Liver (tissue), 9 donors: ENCODE measurements around the gene MS4A4E. TPM values are rescaled to one million over a fixed set of nuclear protein-coding genes. Genes with fewer than 3 reads are reported as not detected.

Experiments
- DNase-seq: peaks from one replicate; pipeline ENCODE4 v3.0.0-alpha.2; 2017; ENCODE audit warnings: low spot score
- H3K27ac ChIP-seq, 2 donors: one replicate each; pipeline ENCODE4 v1.7.0; 2013; ENCODE audit warnings: inconsistent platforms in 2 of 2, low read length in 2 of 2, control low read depth in 1 of 2, low read depth in 1 of 2, mild to moderate bottlenecking in 1 of 2
- H3K27me3 ChIP-seq, 4 donors: one replicate each; pipeline versions ENCODE4 v1.6.1 to v1.7.0; 2013; ENCODE audit warnings: low read length in 3 of 4, inconsistent platforms in 1 of 4, mild to moderate bottlenecking in 1 of 4, moderate library complexity in 1 of 4; ENCODE audit not compliant: control insufficient read depth in 4 of 4, insufficient read depth in 4 of 4
- H3K36me3 ChIP-seq, 4 donors: one replicate each; pipeline versions ENCODE4 v1.6.1 to v1.7.0; 2013; ENCODE audit warnings: low read length in 3 of 4, mild to moderate bottlenecking in 3 of 4, low read depth in 1 of 4, moderate library complexity in 1 of 4; ENCODE audit not compliant: control insufficient read depth in 4 of 4, insufficient read depth in 3 of 4
- H3K4me1 ChIP-seq, 4 donors: one replicate each; pipeline versions ENCODE4 v1.6.1 to v1.7.0; 2013; ENCODE audit warnings: low read length in 3 of 4, mild to moderate bottlenecking in 3 of 4, moderate library complexity in 1 of 4; ENCODE audit not compliant: control insufficient read depth in 4 of 4, insufficient read depth in 4 of 4
- H3K4me3 ChIP-seq, 3 donors: one replicate each; pipeline versions ENCODE4 v1.6.1 to v1.7.0; 2013; ENCODE audit warnings: low read length in 3 of 3, control low read depth in 1 of 3, low read depth in 1 of 3, mild to moderate bottlenecking in 1 of 3
- H3K9ac ChIP-seq, 2 donors: one replicate each; pipeline ENCODE4 v1.7.0; 2013; ENCODE audit warnings: low read length in 2 of 2, mild to moderate bottlenecking in 2 of 2, moderate library complexity in 2 of 2, control low read depth in 1 of 2, low read depth in 1 of 2
- H3K9me3 ChIP-seq, 4 donors: one replicate each; pipeline versions ENCODE4 v1.6.1 to v1.7.0; 2013; ENCODE audit warnings: low read length in 3 of 4; ENCODE audit not compliant: control insufficient read depth in 4 of 4
- CTCF ChIP-seq: fragments of 150-350 bp; IDR thresholded peaks from 2 replicates; pipeline ENCODE4 v1.5.1; 2017; ENCODE audit warnings: improper control_type of control experiment, low read depth, low read length; ENCODE audit not compliant: missing input control
- EGR1 ChIP-seq, 2 donors: IDR thresholded peaks; 2 replicates each; pipeline ENCODE4 v1.6.1; 2016 to 2018; ENCODE audit warnings: antibody characterized with exemption in 2 of 2, low read depth in 2 of 2
- FOXA1 ChIP-seq: IDR thresholded peaks from 2 replicates; pipeline ENCODE4 v1.6.1; 2016; ENCODE audit warnings: antibody characterized with exemption
- FOXA2 ChIP-seq: IDR thresholded peaks from 2 replicates; pipeline ENCODE4 v1.6.1; 2016; ENCODE audit warnings: antibody characterized with exemption
- HNF4A ChIP-seq, 2 donors: conservative IDR thresholded peaks; 2 replicates each; pipeline ENCODE4 v1.6.1; 2016; ENCODE audit warnings: antibody characterized with exemption in 2 of 2, mild to moderate bottlenecking in 2 of 2
- HNF4G ChIP-seq: IDR thresholded peaks from 2 replicates; pipeline ENCODE4 v1.6.1; 2016; ENCODE audit warnings: antibody characterized with exemption
- JUND ChIP-seq, 2 donors: IDR thresholded peaks; 2 replicates each; pipeline ENCODE4 v1.6.1; 2016; ENCODE audit warnings: antibody characterized with exemption in 2 of 2
- MAX ChIP-seq: IDR thresholded peaks from 2 replicates; pipeline ENCODE4 v1.6.1; 2016; ENCODE audit warnings: antibody characterized with exemption
- RAD21 ChIP-seq, 2 donors: IDR thresholded peaks; 2 replicates each; pipeline ENCODE4 v1.6.1; 2016; ENCODE audit warnings: antibody characterized with exemption in 2 of 2, mild to moderate bottlenecking in 2 of 2
- RXRA ChIP-seq, 2 donors: IDR thresholded peaks; 2 replicates each; pipeline ENCODE4 v1.6.1; 2017 to 2018; ENCODE audit warnings: antibody characterized with exemption in 2 of 2, mild to moderate bottlenecking in 1 of 2
- SP1 ChIP-seq: IDR thresholded peaks from 2 replicates; pipeline ENCODE4 v1.6.1; 2018; ENCODE audit warnings: antibody characterized with exemption, mild to moderate bottlenecking
- TAF1 ChIP-seq: conservative IDR thresholded peaks from 2 replicates; pipeline ENCODE4 v1.6.1; 2016; ENCODE audit warnings: antibody characterized with exemption, mild to moderate bottlenecking
- ZBTB33 ChIP-seq: IDR thresholded peaks from 2 replicates; pipeline ENCODE4 v1.6.1; 2016; ENCODE audit warnings: antibody characterized with exemption
- WGBS: extraction: QIAGEN DNeasy Blood & Tissue Kit; methylation state at CpG from one replicate; pipeline ENCODE4 v1.1.7; 2013; 5-methylcytosine and 5-hydroxymethylcytosine counted together
- polyA plus RNA-seq, 2 donors: library from polyadenylated mRNA; stranded (reverse) in 1 of 2; unstranded in 1 of 2; fragments of 200-250 nt in 1 of 2; fragments of >200 nt in 1 of 2; fragmentation: Nextera tagmentation in 1 of 2; extraction: Ambion mirVana in 1 of 2; gene quantifications; one replicate each; pipeline versions ENCODE4 v1.2.1 to v1.2.3, GENCODE V29; 2013 to 2015
- total RNA-seq, 2 donors: library from RNA; depleted of rRNA; stranded (reverse); fragments of >200 nt; gene quantifications; one replicate each; pipeline ENCODE4 v1.2.3, GENCODE V29; 2014
- TF ChIP-seq, protein P1 (sequence below): IDR thresholded peaks from 2 replicates; pipeline ENCODE4 v1.6.1; 2016; ENCODE audit warnings: antibody characterized with exemption
- TF ChIP-seq, protein P2 (sequence below): IDR thresholded peaks from 2 replicates; pipeline ENCODE4 v1.6.1; 2016; ENCODE audit warnings: antibody characterized with exemption, mild to moderate bottlenecking
- donor health status: healthy.
- donor health status: healthy.
- donor health status: healthy.
- donor health status: healthy.
- donor health status: healthy.

Gene MS4A4E
- total and polyA plus RNA-seq, 4 donors, result 0.23 to 2.1 (median 0.78) TPM

DNA sequence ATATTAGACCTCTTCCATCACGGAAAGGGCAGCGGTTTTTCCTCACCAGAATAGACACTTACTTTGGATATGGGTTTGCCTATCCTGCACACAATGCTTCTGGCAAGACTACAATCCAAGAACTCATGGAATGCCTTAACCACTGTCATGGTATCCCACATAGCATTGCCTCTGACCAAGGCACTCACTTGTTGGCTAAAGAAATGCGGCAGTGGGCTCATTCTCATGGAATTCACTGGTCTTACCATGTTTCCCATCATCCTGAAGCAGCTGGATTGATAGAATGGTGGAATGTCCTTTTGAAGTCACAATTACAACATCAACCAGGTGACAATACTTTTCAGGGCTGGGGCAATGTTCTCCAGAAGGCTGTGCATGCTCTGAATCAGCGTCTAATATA, 20.8 kb downstream of the MS4A4E start:
- H3K27me3 ChIP-seq, result no peaks in the 10 kb centered on the region
- no peak for TF ChIP-seq FOXA2
- TF ChIP-seq JUND (IDR thresholded peaks at IDR 0.05), result no peak
- TF ChIP-seq FOXA1, result no peak
- no peak for TF ChIP-seq ZBTB33
- H3K36me3 ChIP-seq, result no peaks in the 10 kb centered on the region
- no peak overlapping the region for H3K27ac ChIP-seq
- no peak overlapping the region for H3K4me3 ChIP-seq
- H3K9ac ChIP-seq, result no peak overlapping the region
- H3K9me3 ChIP-seq, result no peaks in the 10 kb centered on the region
- 81% methylated on average over 4 of the region's 4 CpGs for WGBS
- H3K4me1 ChIP-seq, result no peaks in the 10 kb centered on the region
- no peak for DNase-seq

DNA sequence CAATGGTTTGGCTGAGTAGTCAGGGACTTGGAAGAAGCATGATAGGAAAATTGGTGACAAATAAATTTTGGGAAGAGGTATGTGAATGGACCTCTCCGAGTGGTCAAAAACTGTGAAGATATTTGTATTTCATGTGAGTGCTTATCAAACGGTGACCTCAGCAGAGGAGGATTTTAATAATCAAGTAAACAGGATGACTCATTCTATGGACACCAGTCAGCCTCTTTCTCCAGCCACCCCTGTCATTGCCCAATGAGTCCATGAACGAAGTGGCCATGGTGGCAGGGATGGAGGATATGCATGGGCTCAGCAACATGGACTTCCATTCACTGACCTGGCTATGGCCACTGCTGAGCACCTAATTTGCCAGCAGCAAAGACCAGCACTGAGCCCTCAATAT, 21.2 kb downstream of the MS4A4E start:
- H3K9me3 ChIP-seq, result no peaks in the 10 kb centered on the region
- H3K36me3 ChIP-seq, result no peaks in the 10 kb centered on the region
- H3K4me1 ChIP-seq, result no peaks in the 10 kb centered on the region
- 73% methylated on average over 3 of the region's 3 CpGs for WGBS
- no peak overlapping the region for H3K4me3 ChIP-seq
- no peak overlapping the region for H3K27ac ChIP-seq
- no peak for DNase-seq
- no peak for TF ChIP-seq SP1
- no peak for TF ChIP-seq CTCF
- TF ChIP-seq, protein P1, sequence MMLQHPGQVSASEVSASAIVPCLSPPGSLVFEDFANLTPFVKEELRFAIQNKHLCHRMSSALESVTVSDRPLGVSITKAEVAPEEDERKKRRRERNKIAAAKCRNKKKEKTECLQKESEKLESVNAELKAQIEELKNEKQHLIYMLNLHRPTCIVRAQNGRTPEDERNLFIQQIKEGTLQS, result no peak
- no peak overlapping the region for H3K9ac ChIP-seq
- H3K27me3 ChIP-seq, result no peaks in the 10 kb centered on the region

DNA sequence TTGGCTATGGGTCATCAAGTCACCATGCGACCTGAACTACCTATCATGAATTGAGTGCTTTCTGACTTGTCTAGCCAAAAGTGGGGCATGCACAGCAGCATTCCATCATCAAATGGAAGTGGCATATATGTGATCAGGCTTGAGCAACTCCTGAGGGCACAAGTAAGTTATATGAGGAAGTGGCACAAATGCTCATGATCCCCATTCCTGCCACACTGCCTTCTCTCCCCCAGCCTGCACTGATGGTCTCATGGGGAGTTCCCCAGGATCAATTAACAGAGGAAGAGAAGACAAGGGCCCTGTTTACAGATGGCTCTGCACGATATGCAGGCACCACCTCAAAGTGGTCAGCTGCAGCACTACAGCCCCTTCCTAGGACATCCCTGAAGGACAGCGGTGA, 21.8 kb downstream of the MS4A4E start:
- Histone ChIP-seq H3K4me3 (no peak overlapping the region), H3K9ac (no peak overlapping the region), H3K27me3 (no peaks in the 10 kb centered on the region), H3K27ac (no peak overlapping the region), H3K4me1 (no peaks in the 10 kb centered on the region), H3K9me3 (no peaks in the 10 kb centered on the region), H3K36me3 (no peaks in the 10 kb centered on the region)
- DNase-seq, result no peak
- WGBS, result 84% methylated on average over 3 of the region's 3 CpGs
- TF ChIP-seq JUND (IDR thresholded peaks at IDR 0.05) (no peak), RXRA (IDR thresholded peaks at IDR 0.05) (no peak), RAD21 (IDR thresholded peaks at IDR 0.05) (no peak), MAX (no peak), HNF4A (conservative IDR thresholded peaks at IDR 0.05) (no peak), ZBTB33 (no peak), FOXA2 (no peak), EGR1 (IDR thresholded peaks at IDR 0.05; ENCODE audit: low read depth in 2 of 2) (no peak), TAF1 (no peak), HNF4G (no peak), SP1 (no peak)
- TF ChIP-seq, protein P2, sequence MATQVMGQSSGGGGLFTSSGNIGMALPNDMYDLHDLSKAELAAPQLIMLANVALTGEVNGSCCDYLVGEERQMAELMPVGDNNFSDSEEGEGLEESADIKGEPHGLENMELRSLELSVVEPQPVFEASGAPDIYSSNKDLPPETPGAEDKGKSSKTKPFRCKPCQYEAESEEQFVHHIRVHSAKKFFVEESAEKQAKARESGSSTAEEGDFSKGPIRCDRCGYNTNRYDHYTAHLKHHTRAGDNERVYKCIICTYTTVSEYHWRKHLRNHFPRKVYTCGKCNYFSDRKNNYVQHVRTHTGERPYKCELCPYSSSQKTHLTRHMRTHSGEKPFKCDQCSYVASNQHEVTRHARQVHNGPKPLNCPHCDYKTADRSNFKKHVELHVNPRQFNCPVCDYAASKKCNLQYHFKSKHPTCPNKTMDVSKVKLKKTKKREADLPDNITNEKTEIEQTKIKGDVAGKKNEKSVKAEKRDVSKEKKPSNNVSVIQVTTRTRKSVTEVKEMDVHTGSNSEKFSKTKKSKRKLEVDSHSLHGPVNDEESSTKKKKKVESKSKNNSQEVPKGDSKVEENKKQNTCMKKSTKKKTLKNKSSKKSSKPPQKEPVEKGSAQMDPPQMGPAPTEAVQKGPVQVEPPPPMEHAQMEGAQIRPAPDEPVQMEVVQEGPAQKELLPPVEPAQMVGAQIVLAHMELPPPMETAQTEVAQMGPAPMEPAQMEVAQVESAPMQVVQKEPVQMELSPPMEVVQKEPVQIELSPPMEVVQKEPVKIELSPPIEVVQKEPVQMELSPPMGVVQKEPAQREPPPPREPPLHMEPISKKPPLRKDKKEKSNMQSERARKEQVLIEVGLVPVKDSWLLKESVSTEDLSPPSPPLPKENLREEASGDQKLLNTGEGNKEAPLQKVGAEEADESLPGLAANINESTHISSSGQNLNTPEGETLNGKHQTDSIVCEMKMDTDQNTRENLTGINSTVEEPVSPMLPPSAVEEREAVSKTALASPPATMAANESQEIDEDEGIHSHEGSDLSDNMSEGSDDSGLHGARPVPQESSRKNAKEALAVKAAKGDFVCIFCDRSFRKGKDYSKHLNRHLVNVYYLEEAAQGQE, result no peak
